SW 1271 (cell line): Measurements from ENCODE around the gene SPSB1.

ENCODE experiments used
- DNase-seq, 2 experiments: peaks; one replicate each; lab custom pipeline; 2025; lab: John Stamatoyannopoulos, UW

The SPSB1 gene

DNA sequence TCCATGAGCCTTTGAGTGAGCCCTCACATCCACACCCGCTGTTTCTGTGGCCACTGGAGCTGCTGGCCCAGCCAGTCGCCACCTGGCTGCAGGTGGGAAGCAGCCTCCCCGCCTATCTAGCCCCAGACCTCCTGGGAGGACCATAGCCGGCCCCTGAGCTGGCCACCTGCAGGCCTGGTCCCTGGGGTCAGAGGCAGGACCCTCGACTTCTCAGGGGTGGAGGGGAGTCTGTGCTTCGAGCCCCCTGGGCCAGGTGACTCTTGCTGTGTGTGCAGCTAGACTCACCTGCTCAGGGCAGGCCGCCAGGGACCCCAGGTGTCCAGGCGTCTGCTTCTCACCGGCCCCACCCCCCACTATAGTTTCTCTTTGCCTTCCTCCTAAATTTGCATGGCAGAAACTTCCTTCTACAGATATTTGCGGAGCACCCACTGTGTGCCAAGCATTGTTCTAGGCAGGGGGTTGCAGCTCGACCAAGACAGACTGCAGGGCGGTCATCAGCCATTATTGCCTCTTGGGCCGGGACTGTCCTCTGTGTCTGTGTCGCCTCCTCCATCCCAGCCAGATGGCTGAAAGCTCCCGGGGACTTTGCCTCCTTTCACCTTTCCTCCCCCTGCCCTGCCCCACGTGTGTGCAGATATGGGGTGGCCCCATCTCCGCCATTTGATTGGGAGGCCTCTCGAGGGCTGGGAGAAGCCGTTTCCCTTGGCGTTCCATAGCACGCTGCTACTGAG is 27.3 kb downstream of the SPSB1 start:
- no peak for DNase-seq

DNA sequence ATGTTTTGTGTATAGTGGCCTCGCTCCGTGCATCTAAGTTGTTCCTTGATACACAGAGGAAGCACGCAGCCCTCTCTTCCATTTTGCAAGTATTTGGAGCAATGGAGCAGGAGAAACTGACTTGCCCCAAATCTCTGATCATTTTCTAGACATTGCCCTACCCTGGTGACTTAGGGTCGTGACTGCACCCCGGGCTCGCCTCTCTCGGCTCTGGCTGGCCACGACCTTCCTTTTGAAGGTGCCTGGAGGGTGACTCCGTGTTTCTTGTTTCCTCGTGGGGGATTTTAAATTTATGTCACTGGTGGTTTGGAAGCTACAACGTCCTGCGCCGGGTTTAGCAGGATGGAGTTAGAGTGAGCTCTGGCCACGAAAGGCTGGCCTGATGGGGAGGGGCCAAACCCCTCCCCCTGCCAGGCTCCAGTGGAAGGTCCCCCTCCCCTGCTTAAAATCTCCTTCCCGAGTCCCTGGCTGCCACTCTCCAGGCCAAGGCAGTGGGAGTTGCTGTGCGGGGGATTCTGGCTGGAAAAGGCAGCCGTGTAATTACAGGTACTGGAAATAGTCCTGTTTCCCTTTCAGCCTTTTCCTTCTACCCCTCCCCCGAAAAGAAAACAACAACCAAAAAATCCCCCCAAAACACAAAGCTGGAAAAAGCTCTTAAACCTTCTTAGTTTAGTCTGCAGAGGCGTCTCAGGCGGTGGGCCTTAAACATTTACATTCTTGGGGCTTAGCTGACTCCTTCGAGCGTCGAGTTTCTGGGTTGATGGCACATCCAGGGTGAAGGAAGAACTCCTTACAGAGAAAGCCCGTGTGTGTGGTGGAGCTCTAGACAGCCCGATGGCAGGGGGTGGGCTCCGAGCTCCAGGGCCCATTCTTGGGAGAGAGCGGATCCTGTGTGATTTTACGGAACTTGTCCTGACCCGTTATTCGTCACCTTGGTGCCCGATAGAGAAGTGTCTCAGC is 28.1 kb downstream of the SPSB1 start:
- DNase-seq, result no peak

DNA sequence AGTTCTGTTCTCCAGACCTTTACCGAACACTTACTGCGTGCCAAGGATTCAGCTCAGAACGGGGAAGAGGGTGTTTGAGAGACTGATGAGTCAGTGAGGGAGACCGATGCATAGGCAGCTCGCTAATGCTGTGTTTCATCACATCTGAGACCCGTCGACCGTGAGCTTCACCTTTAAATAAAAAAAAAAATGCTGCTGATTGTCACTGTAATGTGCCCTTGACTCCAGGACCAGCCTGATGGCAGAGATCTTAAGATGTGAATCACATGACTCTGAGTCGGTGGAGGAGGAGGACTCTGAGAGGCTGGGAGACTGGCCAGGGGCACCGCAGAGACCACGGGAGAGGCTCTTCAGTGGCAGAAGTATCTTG is 28.8 kb downstream of the SPSB1 start:
- DNase-seq, result no peak

DNA sequence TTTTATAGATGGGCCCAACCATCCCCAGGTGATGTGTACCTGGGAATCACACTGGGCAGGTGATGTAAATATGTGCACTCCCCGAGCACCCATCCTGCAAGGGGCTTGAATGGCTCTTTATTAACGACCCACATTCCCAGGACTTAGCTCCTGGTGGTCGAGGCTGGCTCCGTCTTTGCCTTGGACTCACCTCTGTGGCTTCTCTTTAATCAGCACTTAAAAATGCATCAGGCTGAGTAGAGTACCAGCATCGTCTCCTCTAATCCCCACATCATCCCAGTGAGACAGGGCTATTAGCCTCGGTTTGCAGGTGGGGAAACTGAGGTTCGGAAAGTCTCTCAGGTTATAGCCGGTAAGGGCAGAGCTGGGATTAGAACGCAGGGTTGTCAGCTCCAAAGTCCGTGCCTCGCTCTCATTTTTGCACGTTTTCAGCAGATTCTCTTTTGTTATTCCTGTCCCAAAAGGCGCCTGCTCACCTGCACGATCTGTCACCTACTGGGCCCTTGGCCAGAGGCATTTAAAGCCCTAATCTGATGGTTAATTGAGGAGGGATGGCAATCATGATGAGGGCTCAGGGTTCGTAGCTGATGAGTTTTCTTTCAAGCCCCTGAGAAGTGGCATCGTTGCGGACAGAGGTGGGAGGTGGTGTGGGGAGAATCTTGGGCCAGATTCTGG is 29.4 kb downstream of the SPSB1 start:
- DNase-seq, result no peak

DNA sequence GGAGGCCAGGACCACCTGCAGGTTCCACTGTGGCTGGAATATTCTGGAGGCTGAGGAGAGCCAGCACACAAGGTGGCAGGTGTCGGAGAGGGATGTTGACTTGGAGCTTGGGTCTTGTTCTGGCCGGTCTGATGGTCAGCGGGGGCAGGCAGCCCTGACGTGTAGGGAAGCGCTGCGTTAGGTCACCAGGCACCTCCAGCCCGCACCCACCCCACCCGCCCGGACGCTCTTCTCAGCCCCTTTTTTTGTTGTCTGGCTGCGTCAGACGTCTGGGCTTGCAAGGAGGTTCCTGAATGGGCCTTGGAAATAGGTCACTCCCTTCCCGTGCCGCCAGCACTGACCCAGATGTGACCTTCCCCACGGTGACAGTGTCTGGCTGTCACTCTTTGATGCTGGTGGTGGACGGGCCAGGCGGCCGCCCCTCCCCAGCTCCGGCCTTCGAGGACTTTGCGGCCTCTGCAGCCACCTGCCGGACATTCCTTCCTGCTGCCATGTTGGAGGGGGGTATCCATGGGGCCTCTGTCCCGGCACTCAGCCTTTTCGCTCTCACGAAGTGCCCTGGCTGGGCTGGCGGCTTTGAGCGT is 30.1 kb downstream of the SPSB1 start:
- DNase-seq, result no peak

DNA sequence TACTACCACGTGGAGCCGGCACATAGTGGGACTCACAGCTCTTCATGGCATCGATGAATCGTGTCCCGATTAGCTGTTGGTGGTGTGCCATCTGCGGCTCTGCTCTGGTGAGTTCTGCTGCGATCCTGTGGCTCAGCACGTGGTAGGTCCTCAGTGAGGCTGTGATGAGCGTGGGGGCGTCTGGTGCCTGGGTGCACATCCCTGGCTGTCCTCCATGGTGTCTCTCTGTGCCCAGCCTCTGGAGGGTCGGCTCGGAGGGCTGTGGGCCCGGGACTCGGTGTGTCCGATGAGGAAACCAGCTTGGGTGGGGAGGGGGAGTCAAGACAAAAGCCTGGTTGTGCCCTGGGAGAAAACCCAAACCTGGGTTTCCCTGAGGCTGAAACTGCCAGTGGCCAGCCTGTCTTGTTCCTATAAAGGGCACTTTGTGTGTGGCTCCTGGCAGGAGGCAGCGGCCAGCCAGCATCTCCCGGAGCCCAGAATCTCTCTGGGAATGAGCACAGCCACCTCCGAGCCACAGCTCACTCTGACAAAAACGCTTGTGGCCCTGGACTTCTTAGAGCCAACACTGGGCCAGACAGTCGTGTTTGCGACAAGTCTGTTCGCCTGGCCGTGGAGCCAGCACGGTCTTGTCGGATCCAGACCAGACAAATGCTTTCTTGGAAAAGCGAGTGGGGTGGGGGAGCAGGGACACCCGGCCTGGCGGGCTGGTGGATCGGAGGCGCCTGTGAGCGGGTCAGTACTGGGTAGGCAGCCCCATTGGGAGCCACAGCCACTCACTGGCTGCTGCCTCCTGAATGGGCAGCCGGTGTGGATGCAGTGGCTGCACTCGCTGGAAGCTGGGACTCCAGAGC is 31.8 kb downstream of the SPSB1 start:
- DNase-seq, result no peak

DNA sequence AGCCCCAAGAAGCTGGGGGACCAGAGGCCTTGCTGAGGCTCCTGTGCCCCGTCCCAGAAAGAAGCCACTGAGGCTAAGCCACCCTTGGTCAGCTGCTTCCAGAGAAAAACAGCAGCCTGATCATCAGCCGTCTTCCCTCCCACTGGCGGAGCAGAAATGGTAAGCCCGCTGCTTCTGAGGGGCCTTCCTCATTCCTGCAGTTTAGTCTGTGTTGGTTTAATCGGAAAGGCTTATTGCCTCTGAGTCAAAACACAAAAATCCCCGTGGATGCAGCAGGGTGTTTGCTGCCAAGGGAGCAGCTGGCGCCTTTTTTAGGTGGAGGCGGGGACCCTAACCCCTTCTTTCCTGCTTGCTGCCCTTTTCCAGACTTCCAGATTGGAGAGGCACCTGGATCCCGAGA is 33.9 kb downstream of the SPSB1 start:
- DNase-seq, result no peak

DNA sequence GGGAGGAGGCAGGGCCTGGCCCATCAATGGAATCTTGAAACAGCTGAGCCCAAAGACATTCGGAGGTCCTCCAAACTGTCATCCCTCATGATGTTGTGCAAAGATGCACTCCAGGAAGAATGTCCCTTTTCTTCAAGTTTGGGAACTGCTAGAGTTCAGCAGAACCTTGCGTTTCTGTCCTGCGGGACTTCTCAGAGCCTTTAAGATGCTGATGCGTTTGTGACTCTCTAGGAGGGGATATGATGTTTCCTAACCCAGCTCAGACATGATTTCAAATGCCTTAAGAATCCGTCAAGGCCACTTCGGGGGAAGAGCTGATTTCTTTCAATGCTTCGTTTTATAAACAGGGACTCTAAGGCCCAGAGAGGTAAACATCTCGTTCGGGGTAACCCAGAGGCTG is 35.5 kb downstream of the SPSB1 start:
- DNase-seq, result no peak

DNA sequence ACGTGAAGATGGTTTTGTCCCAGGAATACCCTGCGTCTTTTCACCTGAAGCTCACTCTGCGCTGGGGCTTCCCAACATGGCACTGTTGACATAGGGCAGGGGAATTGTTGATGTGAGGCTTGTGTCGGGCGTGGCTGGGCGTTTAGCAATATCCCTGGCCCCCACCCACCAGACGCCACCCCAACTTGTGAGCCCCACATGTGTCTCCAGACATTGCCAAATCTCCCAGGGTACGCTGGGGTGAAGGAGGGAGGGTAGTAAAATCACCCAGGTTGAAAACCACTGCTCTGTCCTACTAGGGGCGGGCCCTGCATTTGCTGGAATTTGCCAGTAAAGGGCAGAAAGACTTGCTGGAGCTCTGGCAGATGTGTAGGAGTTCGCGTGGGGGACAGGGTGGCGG is 36.0 kb downstream of the SPSB1 start:
- no peak for DNase-seq

DNA sequence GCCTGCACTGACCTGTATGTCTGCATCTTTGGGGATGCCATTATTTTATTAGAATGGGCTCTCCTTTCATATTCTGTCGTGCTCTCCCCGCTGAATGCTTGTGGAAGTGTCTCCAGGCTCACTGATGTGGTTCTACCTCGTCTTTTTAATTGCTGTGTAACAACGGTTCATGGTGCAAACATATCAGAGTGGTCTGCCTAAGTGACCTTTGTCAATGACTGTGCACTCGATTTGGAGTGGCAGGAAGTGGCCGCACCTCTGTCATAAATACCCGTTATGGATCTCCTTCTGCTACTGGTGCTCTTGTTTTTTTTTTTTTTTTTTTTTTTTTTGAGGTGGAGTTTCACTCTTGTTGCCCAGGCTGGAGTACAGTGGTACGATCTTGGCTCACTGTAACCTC is 38.3 kb downstream of the SPSB1 start:
- no peak for DNase-seq

DNA sequence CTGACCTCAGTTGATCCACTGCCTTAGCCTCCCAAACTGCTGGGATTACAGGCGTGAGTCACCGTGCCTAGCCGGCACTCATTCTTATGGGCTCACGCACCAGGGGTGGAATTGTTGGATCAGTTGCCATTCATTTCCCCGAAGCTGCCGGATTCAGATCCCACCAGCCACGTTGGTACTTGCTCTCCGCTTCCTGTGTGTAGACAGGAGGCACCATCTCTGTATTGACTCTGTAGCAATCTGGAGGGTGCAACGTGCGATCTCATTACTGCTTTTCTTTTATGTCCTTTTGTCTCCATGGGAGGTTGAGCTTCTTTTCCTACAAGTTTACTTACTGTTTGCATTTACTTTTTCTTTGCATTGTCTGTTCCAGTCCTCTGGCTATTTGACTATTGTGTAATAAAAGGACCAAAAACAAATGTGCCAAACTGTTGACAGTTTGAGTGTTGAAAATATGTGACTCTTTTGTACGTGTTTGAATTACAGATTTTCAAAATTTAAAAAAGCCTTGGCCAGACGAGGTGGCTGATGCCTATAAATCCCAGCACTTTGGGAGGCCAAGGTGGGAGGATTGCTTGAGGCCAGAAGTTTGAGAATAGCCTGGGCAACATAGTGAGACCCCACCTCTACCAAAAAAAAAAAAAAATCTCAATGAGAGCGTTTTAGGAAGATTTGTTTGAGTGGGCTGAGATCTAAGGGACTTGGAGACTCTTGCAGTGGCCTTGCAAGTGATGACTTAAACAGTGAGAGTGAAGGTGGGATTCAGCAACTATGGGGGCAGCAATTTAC is 39.1 kb downstream of the SPSB1 start:
- no peak for DNase-seq

DNA sequence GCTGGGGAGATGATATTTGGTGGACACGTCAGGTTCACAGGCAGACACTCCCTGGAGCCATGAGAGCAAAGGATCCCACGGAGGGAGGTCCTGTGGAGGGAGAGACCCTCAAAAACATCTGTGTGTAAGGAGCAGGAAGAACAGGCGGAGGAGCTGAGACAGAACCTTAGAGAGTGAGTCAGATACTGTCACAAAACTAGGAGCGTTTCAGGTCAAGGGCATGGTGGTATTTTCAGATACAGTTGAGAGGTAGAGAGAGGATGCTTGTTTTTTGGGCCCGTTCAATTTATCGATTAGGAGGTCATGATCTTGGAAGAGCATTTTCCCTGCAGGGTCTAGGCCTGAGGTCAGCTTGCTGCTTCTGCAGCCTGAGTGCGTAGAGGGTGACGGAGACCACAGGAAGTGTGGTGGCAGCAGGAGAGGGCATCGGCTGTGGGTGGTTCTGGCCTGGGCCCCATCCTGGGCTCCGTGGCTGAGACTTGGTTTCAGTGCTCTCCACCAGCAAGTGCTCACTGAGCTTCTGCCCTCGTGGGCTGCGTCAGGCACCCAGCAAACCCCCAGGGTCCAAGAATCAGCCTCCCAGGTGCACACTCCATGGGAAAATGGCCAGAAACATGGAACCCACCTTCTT is 39.9 kb downstream of the SPSB1 start:
- DNase-seq, result no peak

DNA sequence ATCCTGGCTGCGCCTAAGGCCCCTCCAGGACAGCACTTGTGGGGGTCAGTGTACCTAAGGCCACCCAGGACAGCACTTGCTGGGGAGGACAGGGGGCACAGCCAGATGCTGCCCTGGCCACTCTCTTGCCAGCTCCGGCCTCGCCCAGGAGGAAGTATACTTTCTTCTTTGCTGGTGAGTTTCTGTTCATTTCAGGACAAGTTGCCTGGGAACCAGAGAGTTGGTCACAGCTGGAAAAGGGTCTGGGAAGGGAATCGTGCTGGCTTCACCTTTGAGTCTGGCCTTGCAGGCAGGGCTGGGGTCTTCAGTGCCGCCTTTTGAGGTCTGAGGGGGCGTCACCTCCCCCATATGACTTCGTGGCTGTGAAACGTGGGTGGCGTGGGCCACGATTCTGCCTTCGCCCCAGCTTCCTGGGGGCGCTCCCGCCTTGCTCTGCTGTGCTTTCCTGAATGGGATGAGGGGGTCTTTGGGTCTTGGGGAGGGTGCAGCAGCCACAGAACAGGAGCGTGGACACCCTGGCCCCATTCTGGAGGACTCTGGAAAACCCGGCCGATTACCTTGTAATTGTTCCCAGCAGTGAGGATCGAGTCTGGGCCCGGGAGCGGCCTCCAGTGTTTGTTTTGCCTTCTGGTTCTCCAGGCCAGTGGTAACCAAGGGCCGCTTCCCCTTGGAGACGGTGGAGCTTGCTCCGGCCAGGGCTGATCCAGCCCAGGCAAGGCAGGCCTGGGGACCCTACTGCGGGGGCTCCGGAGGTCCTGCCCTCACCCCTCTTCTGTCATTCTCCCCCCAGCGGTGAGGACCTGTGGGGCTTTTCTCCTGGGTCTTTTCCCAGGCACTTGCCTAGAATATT is 45.9 kb downstream of the SPSB1 start:
- DNase-seq, result no peak

DNA sequence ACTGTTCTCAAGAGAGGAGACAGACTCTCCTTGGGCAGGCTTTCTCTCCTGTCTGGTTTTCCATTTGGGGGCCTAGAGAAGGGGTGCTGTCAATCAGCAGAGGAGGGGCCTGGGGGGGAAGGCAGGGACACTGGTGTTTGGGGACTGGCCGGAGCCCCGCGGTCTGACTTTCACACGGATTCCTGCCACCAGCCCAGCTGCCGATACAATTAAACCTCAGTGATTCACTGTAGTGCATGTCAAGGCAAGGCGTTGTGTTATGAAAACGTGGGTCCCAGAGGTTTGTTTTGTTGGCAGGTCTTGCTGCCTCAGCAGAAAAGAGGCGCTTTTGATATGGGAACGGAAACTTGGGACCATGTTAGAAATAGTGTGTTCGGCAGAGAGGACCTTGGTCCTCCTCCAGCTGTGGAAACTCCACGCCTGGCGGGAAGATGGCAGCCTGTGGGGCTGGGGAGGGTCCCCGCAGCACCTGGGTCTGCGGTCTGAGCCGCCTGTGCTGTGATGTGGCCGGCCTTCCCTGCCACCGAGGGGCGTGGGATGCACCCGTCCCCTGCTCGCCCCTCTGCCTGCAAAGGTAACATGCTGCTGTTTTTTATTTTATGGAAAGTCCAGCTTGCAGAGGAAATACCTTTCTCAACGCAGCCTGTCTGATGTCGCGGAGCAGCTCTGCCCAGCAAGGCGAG is 47.6 kb downstream of the SPSB1 start:
- DNase-seq, result no peak

DNA sequence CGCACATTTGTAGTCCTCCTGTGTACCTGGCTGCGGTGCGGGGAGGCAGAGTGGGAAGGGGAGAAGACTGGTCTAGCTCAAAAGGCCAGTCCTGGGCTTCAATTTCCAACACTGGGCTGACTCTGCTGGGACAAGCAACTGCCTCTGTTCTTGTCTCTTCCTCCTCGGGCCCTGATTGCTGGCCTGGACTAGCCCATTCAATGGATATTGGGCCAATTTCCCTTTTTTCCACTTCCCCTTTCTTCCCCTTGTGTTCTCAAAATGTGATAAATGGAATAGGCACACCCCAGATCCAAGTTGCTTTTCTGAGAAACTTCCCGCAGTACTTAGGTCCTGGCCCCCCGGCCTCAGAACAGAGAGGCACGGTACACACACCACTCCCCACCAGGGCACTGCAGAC is 48.2 kb downstream of the SPSB1 start:
- no peak for DNase-seq

DNA sequence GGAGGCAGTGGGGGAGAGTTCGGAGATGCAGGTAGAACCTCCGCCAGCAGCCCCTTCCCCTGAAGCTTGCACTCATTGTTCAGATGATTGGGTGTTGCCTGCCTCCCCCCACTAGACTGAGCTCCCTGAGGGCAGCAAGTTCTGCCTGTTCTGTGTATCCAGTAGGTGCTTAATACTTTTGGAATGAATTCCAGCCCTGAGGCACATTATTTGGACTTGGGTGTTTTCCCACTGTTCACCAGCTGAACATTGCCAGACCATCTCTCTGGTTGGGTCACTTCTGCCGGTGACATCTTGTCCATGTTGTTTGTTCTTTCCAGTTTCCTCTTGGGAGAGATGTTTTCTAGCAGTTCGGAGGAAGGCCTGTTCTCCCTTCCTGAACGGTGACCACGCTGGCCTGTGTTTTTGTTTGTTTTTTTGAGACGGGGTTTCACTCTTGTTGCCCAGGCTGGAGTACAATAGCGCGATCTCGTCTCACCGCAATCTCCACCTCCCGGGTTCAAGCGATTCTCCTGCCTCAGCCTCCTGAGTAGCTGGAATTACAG is 48.7 kb downstream of the SPSB1 start:
- DNase-seq, result no peak

DNA sequence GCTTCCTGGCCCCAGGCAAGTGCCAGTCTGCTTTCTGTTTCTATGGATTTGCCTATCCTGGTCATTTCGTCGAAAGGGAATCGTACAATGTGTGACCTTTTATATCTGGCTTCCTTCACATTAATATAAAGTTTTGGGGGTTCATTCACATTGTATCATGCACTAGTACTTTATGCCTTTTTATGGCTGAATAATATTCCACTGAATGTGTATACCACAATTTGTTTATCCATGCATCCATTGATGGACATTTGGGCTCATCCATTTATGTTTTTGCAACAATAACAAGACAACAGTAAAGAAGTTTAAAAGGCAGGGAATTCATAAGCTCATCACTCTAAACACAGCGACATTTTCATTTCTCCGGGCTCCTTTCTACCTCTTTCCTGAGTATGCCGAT is 50.6 kb downstream of the SPSB1 start:
- no peak for DNase-seq

DNA sequence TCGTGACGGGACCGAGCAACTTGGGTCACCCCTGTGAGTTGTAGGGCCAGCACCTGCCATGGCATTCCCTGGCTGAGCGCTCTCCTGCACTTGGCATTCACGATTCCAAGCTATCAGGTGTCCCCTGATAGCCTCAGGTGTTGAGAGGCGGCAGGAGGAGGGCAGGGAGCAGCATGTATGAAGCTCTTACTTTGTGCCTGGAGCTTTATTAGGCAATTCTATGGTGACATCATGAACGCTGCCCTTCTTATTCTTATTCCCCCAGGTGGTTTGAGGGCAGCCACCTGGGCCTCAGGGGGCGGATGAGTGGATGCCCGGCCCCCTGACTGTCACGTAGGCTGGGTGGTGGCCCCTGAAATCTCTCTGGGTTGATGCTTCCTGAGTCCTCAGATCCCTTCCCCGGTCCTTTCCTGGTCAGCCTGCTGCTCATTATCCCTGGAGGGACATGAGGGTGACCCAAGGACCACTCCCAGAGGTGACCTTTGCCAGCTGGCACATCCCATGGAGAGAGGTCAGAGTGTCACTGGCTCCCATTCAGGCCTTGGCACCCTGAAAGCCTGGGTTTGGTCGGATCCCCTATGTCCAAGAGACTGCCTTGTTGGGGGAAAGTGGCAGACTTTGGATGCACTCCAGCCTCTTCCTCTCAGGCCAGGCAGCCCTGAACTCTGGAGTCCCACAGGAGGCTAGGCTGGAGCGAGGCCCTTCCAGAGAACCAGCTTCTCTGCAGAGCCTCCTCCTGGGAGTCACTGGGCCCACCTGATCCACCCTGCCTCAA is 51.9 kb downstream of the SPSB1 start:
- no peak for DNase-seq
